Stimulated activated CD4-positive, alpha-beta T cell treated with anti-CD3 and anti-CD28 coated beads, Interleukin-4, amount 100 ng/mL, for 48 hours (primary cell): ENCODE data around the gene PLEKHA4.
"Not testable (repeated sequence)": the region's sequence is repeated elsewhere in the genome, so short reads cannot be mapped to it uniquely, and the experiment has no call there.

Experiments
- DNase-seq, 2 donors: peaks; one replicate each; pipeline ENCODE4 v3.0.0-alpha.2; 2020; ENCODE audit warnings: low read depth in 2 of 2

PLEKHA4 gene, protein sequence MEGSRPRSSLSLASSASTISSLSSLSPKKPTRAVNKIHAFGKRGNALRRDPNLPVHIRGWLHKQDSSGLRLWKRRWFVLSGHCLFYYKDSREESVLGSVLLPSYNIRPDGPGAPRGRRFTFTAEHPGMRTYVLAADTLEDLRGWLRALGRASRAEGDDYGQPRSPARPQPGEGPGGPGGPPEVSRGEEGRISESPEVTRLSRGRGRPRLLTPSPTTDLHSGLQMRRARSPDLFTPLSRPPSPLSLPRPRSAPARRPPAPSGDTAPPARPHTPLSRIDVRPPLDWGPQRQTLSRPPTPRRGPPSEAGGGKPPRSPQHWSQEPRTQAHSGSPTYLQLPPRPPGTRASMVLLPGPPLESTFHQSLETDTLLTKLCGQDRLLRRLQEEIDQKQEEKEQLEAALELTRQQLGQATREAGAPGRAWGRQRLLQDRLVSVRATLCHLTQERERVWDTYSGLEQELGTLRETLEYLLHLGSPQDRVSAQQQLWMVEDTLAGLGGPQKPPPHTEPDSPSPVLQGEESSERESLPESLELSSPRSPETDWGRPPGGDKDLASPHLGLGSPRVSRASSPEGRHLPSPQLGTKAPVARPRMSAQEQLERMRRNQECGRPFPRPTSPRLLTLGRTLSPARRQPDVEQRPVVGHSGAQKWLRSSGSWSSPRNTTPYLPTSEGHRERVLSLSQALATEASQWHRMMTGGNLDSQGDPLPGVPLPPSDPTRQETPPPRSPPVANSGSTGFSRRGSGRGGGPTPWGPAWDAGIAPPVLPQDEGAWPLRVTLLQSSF

DNA sequence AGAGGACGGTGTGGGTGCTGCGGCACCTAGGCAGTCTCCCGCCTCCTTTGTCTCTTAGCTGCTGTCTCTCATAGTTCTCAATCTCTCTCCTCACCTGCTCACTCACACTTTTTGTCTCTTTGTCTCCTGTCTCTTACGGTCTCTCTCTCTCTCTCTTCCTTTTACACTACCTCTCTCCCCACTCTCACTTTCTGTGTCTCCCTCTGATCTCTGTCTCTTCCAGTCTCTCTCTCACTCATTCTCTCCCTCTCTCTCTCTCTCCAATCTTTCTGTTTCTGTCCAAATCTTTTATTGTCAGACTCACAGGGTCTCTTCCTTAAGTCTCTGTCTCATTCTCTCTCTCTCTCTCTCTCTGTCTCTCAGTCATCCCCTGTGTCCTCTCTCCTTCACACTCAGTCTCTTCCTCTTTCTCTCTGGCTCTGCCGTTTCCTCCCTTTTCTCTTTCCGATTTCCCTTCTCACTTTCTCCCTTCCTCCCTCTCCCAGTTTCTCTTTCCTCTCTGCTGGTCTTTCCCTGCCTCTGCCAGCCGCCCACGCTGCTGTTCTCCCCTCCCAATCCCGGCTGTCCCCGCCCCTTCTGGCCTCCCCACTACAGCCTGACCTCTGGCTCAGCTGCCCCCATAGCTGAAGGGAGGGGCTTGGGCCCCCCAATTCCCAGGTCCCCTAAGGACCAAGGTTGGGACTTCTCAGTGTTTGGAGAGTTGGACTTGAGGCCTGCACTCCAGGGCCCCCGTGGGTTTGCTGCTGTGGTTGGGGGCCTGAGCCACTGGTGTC, at the start of gene PLEKHA4:
Gene PLEKHA4 (minus strand): TSS at position 504 of the 773 bp plus-strand sequence. CDS start 997 bp downstream, outside the sequence.
- no peak for DNase-seq

DNA sequence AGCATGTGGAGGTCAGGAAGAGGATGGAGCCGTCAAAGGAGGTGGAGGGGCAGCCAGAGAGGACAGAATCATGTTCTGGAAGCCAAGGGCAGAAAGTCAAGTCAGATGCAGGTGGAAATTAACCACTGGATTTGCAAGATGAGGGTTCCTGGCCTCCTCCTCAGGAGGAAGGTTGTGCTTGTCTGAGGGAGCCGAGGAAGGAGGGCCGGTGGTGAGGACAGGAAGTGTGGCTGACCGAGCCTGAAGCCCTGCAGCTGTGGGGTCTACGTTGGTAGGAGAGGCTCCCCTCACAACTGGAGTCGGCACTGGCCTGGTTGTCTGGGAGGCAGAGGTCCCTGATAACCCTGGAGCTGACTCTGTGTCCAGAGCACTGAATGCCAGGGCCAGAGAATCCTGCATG, 49.7 kb upstream of the PLEKHA4 start:
- no peak for DNase-seq

DNA sequence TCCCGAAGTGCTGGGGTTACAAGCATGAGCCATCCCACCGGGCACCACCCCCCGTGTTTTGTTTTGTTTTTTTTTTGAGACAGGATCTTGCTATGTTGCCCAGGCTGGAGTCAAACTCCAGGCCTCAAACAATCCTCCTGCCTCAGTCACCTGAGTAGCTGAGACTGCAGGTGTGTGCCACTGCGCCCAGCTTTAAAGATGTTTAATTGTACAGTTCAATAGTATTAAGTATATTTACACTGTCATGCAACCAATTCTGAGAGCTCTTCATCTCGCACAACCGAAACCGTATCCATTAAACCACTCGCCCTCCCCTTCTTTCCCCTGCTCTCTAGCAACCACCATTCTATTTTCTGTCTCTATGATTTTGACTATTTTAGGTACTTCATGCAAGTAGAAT, 47.3 kb upstream of the PLEKHA4 start:
- DNase-seq: no peak

DNA sequence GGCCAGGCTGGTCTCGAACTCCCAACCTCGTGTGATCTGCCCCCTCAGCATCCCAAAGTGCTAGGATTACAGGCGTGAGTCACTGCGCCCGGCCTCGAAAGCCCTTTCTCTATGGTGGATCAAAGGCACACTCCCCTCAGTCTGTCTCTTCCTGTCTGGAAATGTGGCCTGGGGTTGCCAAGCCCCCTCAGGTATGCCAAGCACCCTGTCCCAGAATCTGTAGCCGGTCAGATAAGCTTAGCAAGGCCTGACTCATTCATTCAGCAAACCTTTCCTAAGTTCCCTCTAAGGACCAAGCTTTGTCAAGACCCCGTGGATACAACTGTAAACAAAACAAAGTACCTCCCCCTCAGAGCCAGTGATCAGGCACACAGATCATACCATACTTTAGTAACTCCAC, 45.8 kb upstream of the PLEKHA4 start:
- DNase-seq: no peak

DNA sequence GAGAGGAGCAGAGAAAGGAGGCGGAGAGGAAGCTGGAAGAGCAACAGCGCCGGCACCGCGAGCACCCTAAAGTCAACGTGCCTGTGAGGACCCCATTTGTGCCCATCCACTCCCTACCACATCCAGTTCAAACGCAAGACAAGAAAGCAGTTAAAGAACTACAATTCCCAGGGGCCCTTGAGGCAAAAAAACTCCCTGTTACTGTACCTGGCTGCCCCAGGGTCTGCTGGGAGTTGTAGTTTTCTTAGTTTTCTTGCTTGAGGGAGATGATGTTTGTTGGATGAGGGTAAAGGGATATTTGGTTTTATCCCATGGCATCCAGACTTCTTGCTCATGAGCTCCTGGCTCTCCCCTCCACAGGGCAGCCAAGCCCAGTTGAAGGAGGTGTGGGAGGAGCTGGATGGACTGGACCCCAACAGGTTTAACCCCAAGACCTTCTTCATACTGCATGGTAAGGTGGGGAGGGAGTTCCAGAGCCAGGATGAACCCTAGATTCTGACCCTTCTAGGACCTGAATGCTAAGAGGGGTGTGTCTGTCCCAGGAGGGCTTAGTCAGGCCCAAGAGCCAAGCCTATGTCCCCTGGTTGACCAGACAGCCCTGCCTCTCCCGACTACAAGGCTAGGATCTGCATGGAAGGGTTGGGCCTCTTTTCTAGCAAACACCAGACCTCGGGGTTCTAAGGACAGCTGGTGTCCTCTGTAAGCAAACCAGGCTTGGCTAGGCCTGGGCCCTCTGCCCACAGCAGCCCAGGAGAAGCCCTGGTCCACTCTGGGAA, 44.9 kb upstream of the PLEKHA4 start:
- DNase-seq: no peak

DNA sequence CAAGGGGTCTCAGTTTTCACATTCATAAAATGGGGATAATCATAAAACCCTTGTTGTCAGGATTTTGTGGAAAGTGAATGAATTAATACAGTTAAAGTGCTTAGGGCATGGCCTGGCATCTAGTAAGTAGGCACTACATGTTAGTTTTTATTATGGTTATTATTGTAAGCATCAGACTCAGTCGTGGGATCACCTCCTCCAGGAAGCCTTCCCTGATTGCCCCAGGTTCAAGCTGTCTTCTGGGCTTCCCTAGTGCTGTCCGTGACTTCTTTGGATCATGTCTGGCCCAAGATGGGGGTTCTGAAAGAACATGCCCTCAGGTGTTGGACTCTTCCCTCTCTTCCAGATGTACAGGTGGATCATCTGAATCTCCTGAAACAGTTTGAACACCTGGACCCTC, 42.4 kb upstream of the PLEKHA4 start:
- no peak for DNase-seq

DNA sequence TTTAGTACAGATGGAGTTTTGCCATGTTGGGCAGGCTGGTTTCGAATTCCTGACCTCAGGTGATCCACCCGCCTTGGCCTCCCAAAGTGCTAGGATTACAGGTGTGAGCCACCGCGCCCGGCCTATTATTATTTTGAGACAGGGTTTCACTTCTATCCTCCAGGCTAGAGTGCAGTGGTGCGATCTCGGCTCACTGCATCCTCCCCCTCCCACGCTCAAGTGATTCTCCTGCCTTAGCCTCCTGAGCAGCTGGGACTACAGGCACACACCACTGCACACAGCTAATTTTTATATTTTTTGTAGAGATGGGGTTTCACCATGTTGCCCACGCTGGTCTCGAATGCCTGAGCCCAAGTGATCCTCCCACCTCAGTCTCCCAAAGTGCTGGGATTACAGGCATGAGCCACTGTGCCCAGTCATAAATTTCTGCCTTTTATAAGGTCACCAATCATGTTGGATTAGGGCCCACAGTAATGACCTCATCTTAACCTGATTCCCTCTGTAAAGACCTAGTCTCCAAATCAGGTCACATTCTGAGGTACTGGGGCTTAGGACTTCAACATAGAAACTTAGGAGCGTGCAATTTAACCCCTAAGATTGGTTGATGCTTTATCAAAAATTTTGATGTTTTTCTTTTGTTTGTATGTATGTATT, 41.1 kb upstream of the PLEKHA4 start:
- DNase-seq: not testable (repeated sequence)

DNA sequence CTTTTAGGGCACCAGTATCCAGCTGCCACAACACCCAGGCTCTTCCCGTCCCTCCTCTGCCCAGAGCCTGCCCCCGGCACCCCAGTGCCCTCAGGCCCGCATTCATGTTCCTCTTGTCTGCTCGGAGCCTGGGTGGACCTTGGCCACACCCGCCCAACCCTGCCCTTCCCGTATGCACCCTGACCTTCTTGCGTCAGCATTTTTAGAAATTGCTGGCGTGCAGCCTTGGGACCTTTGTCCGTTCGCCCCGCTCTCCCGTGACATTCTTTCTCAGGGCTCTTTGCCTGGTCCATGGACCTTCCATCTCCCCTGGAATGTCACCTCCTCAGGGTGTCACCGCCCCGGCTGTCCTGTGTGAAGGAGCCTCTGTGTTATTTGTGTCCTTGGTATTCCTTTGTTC, 39.3 kb upstream of the PLEKHA4 start:
- DNase-seq: no peak

DNA sequence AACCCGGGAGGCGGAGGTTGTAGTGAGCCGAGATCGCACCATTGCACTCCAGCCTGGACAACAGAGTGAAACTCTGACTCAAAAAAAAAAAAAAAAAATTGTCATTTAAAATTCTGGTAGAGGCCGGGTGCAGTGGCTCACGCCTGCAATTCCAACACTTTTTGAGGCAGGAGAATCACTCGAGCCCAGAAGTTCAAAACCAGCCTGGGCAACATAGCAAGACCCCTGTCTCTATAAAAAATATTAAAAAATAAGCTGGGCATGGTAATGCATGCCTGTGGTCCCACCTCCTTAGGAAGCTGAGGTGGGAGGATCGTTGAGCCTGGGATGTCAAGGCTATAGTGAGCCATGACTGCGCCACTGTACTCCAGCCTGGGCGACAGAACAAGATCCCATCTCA, 37.9 kb upstream of the PLEKHA4 start:
- DNase-seq: no peak

DNA sequence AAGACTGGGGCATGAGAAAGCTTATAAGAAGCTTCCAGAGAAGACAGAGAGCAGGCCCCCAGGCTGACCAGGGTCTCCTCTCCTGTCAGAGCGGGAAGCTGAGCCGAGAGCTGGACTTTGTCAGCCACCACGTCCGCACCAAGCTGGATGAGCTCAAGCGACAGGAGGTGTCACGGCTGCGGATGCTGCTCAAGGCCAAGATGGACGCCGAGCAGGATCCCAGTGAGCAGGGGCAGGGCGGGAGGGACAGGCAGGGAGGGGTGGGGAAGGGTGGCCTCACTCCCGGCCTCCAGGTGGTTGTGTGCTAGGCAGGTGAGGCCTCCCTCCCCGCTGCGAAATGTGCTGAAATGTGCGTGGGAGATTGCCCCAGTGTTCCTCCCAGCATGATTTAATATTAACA, 37.2 kb upstream of the PLEKHA4 start:
- no peak for DNase-seq

DNA sequence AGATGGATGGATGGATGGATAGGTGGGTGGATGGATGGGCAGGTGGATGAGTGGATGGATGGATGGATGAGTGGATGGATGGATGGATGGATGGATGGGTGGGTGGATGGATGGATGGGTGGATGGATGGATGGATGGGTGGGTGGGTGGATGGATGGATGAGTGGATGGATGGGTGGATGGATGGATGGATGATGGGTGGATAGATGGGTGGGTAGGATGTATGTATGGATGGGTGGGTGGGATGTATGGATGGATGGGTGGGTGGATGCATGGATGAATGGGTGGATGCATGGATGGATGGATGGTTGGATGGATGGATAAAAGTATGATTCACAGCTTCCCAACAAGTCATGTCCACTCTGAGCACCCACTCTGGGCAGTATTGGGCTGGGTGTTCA, 35.4 kb upstream of the PLEKHA4 start:
- not testable (repeated sequence) for DNase-seq

DNA sequence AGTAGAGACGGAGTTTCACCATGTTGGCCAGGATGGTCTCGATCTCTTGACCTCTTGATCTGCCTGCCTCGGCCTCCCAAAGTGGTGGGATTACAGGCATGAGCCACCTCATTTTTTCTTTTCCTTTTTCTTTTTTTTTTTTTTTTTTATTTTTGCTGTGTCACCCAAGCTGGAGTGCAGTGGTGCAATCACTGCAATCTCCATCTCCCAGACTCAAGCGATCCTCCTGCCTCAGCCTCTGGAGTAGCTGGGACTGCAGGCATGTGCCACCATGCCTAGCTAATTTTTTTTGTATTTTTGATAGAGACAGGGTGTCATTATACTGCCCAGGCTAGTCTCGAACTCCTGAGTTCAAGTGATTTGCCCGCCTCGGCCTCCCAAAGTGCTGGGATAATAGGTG, 33.9 kb upstream of the PLEKHA4 start:
- not testable (repeated sequence) for DNase-seq

DNA sequence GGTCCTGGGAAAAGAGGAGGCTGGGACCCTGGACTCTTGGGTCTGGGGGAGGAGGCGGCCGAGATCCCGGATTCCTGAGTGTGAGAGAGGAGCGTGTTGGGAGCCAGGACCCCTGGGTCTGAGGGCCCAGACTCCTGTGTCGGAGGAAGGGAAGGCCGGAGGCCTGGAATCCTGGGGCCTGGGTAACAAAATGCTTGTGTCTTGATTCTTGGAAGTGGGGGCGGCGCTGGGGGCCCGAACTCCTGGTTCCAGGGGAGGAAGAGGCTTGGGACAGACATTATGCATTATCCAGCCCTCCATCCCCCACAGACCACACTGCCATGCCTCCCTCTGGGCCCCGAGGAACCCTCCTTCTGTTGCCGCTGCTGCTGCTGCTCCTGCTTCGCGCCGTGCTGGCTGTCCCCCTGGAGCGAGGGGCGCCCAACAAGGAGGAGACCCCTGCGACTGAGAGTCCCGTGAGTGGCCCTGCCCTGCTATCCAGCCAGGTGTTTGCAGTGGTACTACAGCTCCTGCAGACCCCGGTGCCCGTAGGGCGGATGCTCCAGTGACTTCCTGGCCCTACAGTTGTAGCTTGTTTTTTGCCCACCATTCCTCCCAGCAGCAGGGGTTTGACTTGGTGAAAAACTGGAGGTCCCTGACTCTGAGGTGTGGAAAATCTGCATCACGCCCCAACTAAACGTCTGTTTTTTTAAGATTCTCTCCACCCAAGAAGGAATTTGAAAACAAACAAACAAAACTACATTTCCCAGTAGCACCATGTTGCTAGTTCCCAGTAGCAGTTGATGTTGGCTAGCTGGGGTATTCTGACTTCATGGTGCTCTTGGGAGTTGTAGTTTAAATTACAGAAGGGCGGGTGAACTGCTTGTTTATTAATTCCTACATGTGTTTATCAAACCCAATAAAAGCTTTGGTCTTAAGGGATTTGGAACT, 32.3 kb upstream of the PLEKHA4 start:
- no peak for DNase-seq

DNA sequence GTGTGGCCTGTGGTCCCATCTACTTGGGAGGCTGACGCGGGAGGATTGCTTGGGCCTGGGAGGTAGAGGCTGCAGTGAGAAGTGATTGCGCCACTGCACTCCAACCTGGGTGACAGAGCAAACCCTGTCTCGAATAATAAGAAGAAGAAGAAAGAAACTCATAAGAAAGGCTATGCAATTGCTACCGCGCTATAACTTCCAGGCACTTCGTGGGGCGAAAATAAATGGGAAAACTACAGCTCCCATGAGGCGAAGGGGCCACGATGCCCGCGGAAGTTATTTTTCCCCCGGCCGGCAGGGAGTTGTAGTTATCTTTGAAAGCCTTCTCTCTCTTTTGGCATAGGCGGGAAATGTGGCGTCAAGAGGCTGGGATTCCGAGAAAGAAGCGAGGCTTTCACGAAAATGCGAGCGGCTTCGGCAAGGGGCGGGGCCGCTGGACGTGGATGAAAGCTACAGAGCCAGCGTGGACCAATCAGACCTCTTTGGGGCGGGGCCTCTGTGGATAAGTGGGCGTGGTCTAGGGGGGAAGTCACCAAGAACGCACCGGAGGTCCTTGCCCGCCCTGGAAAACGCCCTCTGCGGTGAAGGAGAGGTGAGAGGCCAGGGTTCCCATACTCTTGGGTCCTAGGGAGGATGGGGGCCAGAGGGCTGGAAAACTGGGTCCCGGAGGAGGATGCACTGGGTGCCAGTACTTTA, 31.5 kb upstream of the PLEKHA4 start, which contains the start of gene NUCB1:
Gene NUCB1 (plus strand): TSS at position 532 of the 696 bp plus-strand sequence. CDS start 485 bp downstream, outside the sequence.
- peak; percentile 99 for DNase-seq

DNA sequence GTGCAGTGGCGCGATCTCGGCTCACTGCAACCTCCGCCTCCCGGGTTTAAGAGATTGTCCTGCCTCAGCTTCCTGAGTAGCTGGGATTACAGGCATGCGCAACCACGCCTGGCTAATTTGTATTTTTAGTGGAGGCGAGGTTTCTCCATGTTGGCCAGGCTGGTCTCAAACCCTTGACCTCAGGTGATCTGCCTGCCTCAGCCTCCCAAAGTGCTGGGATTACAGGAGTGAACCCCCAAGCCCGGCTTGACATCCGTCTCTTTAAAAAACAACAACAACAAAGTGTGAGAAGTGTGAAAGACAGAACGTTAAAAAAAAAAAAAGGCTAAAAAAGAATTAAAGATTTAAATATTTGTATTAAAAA, 31.0 kb upstream of the PLEKHA4 start:
- not testable (repeated sequence) for DNase-seq

DNA sequence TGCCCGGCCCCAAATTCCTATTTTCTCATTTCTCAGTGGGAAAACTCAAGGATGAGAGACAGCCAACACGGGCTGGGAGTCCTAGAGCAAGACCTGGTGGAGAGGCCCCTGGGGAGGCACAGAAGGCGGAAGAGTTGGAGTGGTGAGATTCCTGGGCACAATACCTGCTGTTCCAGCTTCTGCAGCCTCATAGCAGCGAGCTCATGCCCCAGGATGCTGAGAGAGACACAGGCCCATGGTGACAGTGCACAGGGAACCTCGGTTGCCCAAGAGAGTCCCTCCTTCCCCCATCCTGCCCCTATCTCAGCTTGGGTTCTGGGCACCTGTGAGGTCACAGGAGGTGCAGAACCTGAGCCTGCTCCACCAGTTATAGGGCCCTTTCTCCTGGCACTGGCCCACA, 28.8 kb upstream of the PLEKHA4 start:
- no peak for DNase-seq

DNA sequence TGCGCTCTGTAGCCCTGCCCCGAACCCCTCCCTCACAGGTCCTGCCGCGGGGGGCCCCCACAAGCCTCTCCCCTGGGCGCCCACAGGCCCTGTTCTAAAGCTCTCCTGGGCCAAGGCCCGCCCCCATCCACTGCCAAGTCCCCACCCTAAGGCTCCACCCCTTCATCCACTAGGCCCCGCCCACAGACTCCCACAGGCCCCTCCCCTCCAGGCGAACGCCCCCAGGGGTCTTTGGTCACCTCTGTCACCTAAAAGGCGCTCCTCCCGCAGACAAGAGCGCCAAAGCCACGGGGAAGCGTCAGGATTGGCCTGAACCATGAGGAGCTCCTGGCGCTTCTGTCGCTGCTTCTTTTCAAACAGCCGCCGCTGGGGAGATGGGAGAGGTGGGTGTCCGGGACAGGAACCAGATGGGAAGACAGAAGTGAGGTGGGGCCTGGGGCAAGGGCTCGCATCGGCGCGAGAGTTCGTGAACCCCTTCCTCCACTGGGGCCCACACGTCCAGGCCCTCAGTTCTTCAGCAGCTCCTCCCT, 27.8 kb upstream of the PLEKHA4 start:
- peak in 1 of 2 donors; percentile 48 for DNase-seq

DNA sequence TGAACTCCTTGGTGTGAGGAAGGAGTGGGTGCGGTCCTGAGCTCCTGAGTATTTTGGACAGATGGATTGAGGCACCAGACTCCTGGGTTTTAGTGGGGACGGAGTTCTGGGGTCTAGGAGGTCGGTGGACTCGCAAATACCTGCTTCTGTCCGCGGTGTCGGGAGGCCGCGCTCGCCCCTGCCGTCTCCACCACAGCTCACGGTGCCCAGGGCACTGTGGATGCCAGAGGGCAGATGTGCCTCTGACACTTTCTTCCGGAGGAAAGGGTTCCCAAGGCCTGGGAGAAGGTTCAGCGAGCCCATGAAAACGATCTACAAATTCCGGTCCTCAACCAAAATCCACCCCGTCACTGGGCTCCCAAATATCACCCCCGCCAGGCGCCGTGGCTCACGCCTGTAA, 26.8 kb upstream of the PLEKHA4 start:
- DNase-seq: no peak

DNA sequence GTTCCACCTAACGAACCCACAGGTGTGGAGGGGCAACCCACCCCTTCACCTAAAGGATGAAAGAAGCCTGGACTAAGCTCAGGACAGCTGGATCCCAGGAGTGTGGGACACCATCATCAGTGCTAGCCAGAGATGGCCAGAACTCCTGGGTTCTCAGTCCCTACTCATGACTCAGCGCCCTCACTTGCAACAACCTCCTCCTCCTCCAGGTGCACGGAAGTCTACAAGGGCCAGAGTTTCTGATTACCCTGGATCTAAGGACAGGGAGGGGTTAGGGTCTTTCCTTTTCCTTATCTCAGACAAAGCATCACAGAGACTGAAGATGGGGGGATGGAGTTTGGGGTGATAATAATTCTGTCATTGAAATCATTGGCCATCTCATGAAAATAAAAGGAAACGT, 22.1 kb upstream of the PLEKHA4 start:
- no peak for DNase-seq
